Esophagus squamous epithelium (tissue), 5 donors: ENCODE measurements around the gene VMAC. TPM values are rescaled to one million over a fixed set of nuclear protein-coding genes. Genes with fewer than 3 reads are reported as not detected.

Experiments used
- DNase-seq: peaks from one replicate; lab custom pipeline; 2025; lab: John Stamatoyannopoulos, UW
- H3K27ac ChIP-seq, 4 donors: fragments of 200-600 bp; sonication (generic); one replicate each; pipeline ENCODE4 v1.5.1; 2016 to 2019; ENCODE audit warnings: mild to moderate bottlenecking in 1 of 4
- H3K27me3 ChIP-seq, 4 donors: fragments of 200-600 bp; sonication (generic); 1 replicate in 3 of 4; 2 replicates in 1 of 4; pipeline versions ENCODE4 v1.5.1 to v1.6.0; 2017 to 2021; ENCODE audit warnings: antibody characterized with exemption in 1 of 4
- H3K36me3 ChIP-seq, 3 donors: fragments of 200-600 bp; sonication (generic); one replicate each; pipeline ENCODE4 v1.5.1; 2016 to 2019
- H3K4me1 ChIP-seq, 3 donors: fragments of 200-600 bp; sonication (generic); one replicate each; pipeline ENCODE4 v1.5.1; 2017 to 2019
- H3K4me3 ChIP-seq, 4 donors: fragments of 200-600 bp; sonication (generic); 1 replicate in 3 of 4; 2 replicates in 1 of 4; pipeline ENCODE4 v1.5.1; 2016 to 2019; ENCODE audit warnings: mild to moderate bottlenecking in 2 of 4, moderate library complexity in 1 of 4
- H3K9me3 ChIP-seq, 3 donors: fragments of 200-600 bp; sonication (generic); one replicate each; pipeline ENCODE4 v1.5.1; 2016 to 2019
- CTCF ChIP-seq, 6 experiments: fragments of 450-650 bp in 4 of 6; fragments of 200-600 bp in 2 of 6; sonication (generic) in 2 of 6; IDR thresholded peaks; one replicate each; pipeline ENCODE4 v1.5.1; 2016 to 2019; ENCODE audit warnings: antibody characterized with exemption in 6 of 6, mild to moderate bottlenecking in 4 of 6, moderate library complexity in 4 of 6
- POLR2A ChIP-seq, 4 donors: fragments of 450-650 bp; IDR thresholded peaks; one replicate each; pipeline ENCODE4 v1.6.1; 2017; ENCODE audit warnings: antibody characterized with exemption in 4 of 4, mild to moderate bottlenecking in 4 of 4, moderate library complexity in 3 of 4
- WGBS, 2 donors: methylation state at CpG; one replicate each; pipeline ENCODE4 v1.1.5; 2018; 5-methylcytosine and 5-hydroxymethylcytosine counted together
- intact Hi-C: fragments of 100-400 bp; cut with DNase I; formaldehyde crosslinking; loops from one replicate; pipeline ENCODE4 v1.15.0; 2022
- total RNA-seq, 4 donors: library from RNA; depleted of rRNA; stranded (reverse); fragments of >200 nt; gene quantifications; one replicate each; pipeline ENCODE4 v1.1.0, GENCODE V29; 2016
- donor health status: DM: yes; HTN: yes; CAD: no.

VMAC gene
- total RNA-seq, 4 donors from 2014 or later = 3.1 to 8.6 (median 5.6) TPM

GRCh38 chr19:5935473-5936291 lies 31.0 kb downstream of the VMAC start:
- intact Hi-C loops = no loop called here
- Histone ChIP-seq H3K27me3 (no peaks in the 10 kb centered on the region), H3K27ac (peak overlapping the region in 3 of 4 donors; percentile 38 to 85 (median 68)), H3K9me3 (no peaks in the 10 kb centered on the region), H3K36me3 (peaks cover 14 to 97% (median 28%) of the 10 kb centered on the region in 3 donors), H3K4me3 (no peak overlapping the region), H3K4me1 (peaks cover 0 to 33% (median 19%) of the 10 kb centered on the region in 3 donors)
- no peak for TF ChIP-seq CTCF (IDR thresholded peaks at IDR 0.05)
- TF ChIP-seq POLR2A (IDR thresholded peaks at IDR 0.05) = no peak
- WGBS, 2 donors = 59 to 83% methylated on average over 9 to 16 of the region's 25 CpGs
- no peak for DNase-seq

- DNase-seq = no peak
- H3K27me3 ChIP-seq = no peaks in the 10 kb centered on the region
- H3K27ac ChIP-seq = peak overlapping the region in 2 of 4 donors; percentile 68 to 85
- no peaks in the 10 kb centered on the region for H3K9me3 ChIP-seq
- WGBS, 2 donors = 89 to 96% methylated on average over 3 to 6 of the region's 9 CpGs
- TF ChIP-seq POLR2A (IDR thresholded peaks at IDR 0.05) = no peak
- TF ChIP-seq CTCF (IDR thresholded peaks at IDR 0.05) = no peak
- peaks cover 17 to 97% (median 28%) of the 10 kb centered on the region in 3 donors for H3K36me3 ChIP-seq
- no peak overlapping the region for H3K4me3 ChIP-seq
- peaks cover 0 to 33% (median 19%) of the 10 kb centered on the region in 3 donors for H3K4me1 ChIP-seq
- intact Hi-C loops = no loop called here
Observed at GRCh38 chr19:5936292-5936592, 31.6 kb downstream of the VMAC start.

DNA sequence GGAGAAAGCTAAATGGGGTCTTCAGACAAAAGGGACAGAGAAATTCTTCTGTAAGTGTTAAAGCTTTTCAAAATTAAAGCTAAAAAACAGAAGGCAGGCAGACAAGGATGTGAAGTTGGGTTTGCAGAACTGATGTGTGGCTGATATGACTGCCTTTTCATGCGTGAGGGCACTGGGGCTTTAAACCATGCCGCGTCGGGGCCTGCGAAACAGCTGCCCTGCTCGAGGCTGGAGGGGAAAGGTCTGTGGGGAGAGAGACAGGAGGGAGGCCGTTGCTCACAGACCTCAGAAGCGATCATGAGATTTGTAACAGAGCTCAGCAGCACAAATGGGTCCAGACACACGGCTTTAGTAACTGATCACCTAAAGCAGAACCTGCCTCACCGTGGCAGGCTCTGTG lies 32.9 kb downstream of the VMAC start:
- WGBS, 2 donors = 84 to 87% methylated on average over 10 of the region's 10 CpGs
- DNase-seq = no peak
- intact Hi-C loops = no loop called here

DNA sequence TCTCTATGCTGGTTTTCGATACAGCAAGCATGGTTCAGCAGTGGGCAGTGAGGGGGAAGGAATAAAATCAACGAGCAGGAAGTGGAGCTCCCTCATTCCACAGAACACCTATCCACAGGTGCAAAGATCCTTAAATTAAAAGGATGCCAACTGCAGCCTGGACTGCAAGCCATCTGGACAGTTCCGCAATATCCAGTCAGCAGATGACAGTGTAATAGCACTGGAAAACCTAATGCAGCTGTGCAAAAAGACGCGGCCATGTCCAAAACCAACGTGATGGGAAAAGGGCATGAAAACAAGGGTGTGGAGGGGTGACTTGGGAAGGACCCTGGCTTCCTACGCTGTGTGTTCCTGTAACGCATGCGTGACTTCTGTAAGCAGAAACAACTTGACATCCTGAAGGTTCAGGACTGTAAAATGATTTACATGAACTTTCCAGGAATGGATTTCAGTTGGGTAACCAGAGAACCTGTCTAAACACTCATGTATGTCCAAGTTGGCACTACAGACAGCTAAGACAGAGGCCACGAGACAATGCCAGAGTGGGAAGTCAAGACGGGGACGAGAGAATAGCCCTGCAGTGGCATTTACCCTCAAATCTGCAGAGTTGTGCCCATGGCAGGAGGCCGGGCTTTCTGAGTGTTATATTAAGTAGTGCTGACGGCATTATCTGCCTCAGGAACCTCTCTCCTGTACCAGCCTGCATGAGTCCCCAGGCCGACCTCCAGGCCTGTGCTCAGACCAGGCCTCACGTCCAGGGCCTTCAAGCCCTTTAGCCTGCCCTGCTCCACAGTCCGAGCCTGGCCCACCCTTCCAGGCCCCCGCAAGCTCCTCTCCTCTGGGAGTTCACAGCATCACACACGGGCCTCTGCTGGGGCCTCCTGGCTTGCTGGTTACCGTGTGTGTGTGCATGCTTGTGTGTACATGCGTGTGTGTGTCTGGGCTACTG lies 35.9 kb downstream of the VMAC start:
- Histone ChIP-seq H3K27ac (no peak overlapping the region), H3K9me3 (no peaks in the 10 kb centered on the region), H3K4me3 (no peak overlapping the region), H3K27me3 (no peaks in the 10 kb centered on the region), H3K36me3 (peaks cover 10 to 70% (median 11%) of the 10 kb centered on the region in 3 donors), H3K4me1 (peaks cover 0 to 37% (median 24%) of the 10 kb centered on the region in 3 donors)
- intact Hi-C loops = no loop called here
- DNase-seq = no peak
- no peak for TF ChIP-seq CTCF (IDR thresholded peaks at IDR 0.05)
- TF ChIP-seq POLR2A (IDR thresholded peaks at IDR 0.05) = no peak
- 87 to 95% methylated on average over 14 to 20 of the region's 21 CpGs for WGBS, 2 donors

More for the DNA sequence above, 32.9 kb downstream of the VMAC start:
- TF ChIP-seq POLR2A (IDR thresholded peaks at IDR 0.05) = no peak
- no peak for TF ChIP-seq CTCF (IDR thresholded peaks at IDR 0.05)
- no peak overlapping the region for H3K27ac ChIP-seq
- H3K4me1 ChIP-seq = peaks cover 0 to 41% (median 25%) of the 10 kb centered on the region in 3 donors
- H3K36me3 ChIP-seq = peaks cover 17 to 93% (median 17%) of the 10 kb centered on the region in 3 donors
- no peaks in the 10 kb centered on the region for H3K9me3 ChIP-seq
- no peak overlapping the region for H3K4me3 ChIP-seq
- H3K27me3 ChIP-seq = no peaks in the 10 kb centered on the region
